HCT116 (cell line): ENCODE results near the gene LIPN. TPM values are rescaled to one million over a fixed set of nuclear protein-coding genes. Genes with fewer than 3 reads are reported as not detected.

Experiments used
- ATAC-seq: fragments of 200-7000 bp; cut with Tn5 transposase; 2 replicates; pipeline ENCODE4 v1.9.1; 2020; ENCODE audit warnings: mild to moderate bottlenecking, moderate library complexity
- BruUV-seq: library from RNA; stranded (reverse); fragments of 400-500 nt; replicated peaks from 2 replicates; lab custom pipeline; 2021; lab: Mats Ljungman, UMichigan
- CTCF ChIA-PET: fragments of 300-600 bp; sonication (Branson Sonifier 250); formaldehyde crosslinking; loops from one replicate; lab custom pipeline; 2021; ENCODE audit warnings: antibody characterized with exemption; lab: Charles Lee
- POLR2A ChIA-PET: fragments of 300-600, 350-600 bp; sonication (Branson Sonifier 250); formaldehyde crosslinking; loops from one replicate; lab custom pipeline; 2021; ENCODE audit warnings: antibody characterized with exemption; lab: Charles Lee
- RAD21 ChIA-PET, 2 experiments: fragments of 300-600 bp; sonication (Branson Sonifier 250); formaldehyde crosslinking; loops; one replicate each; lab custom pipeline; 2023; ENCODE audit warnings: low total read pairs in 2 of 2; ENCODE audit not compliant: uncharacterized antibody in 2 of 2, unreplicated experiment in 2 of 2, low non-redundant PET in 1 of 2; lab: Charles Lee
- DNase-seq: peaks from one replicate; pipeline ENCODE4 v3.0.0-alpha.2; 2010; ENCODE audit warnings: low read depth, low spot score
- H2AFZ ChIP-seq: fragments of 200-600 bp; shearing (Covaris generic), sonication (generic); 2 replicates; pipeline ENCODE4 v1.6.1; 2017; ENCODE audit warnings: low read depth, mixed run types, mixed read lengths, antibody characterized with exemption, low read length; ENCODE audit not compliant: poor library complexity, severe bottlenecking
- H3K27ac ChIP-seq: 2 replicates; pipeline ENCODE4 v1.5.1; 2012; ENCODE audit warnings: low read depth, low read length
- H3K27me3 ChIP-seq: fragments of 200-600 bp; sonication (generic); 2 replicates; pipeline ENCODE4 v1.6.1; 2016; ENCODE audit warnings: mixed run types, low read length, mixed read lengths; ENCODE audit not compliant: insufficient read depth
- H3K36me3 ChIP-seq, 2 experiments: fragments of 200-500 bp in 1 of 2; fragments of 200-600 bp in 1 of 2; sonication (Bioruptor generic) in 1 of 2; sonication (generic) in 1 of 2; 2 replicates each; pipeline versions ENCODE4 v1.5.1 to v1.6.1; 2014 to 2016; ENCODE audit warnings: low read length in 2 of 2, inconsistent platforms in 1 of 2, mixed read lengths in 1 of 2, mixed run types in 1 of 2; ENCODE audit not compliant: insufficient read depth in 2 of 2, control insufficient read depth in 1 of 2
- H3K4me1 ChIP-seq, 2 experiments: fragments of 200-600 bp in 1 of 2; sonication (generic) in 1 of 2; 2 replicates each; pipeline versions ENCODE4 v1.5.1 to v1.6.1; 2012 to 2017; ENCODE audit warnings: low read length in 2 of 2, inconsistent platforms in 1 of 2, mild to moderate bottlenecking in 1 of 2, mixed read lengths in 1 of 2, mixed run types in 1 of 2, moderate library complexity in 1 of 2; ENCODE audit not compliant: insufficient read depth in 2 of 2, control insufficient read depth in 1 of 2
- H3K4me2 ChIP-seq: fragments of 200-600 bp; sonication (generic); 2 replicates; pipeline ENCODE4 v1.6.1; 2017; ENCODE audit warnings: mixed run types, low read length, mixed read lengths
- H3K4me3 ChIP-seq, 2 experiments: fragments of 200-600 bp in 1 of 2; sonication (generic) in 1 of 2; replicated peaks in 1 of 2; 2 replicates each; pipeline ENCODE4 v1.5.1; 2011 to 2016; ENCODE audit warnings: low read length in 2 of 2, control low read depth in 1 of 2, low read depth in 1 of 2, mild to moderate bottlenecking in 1 of 2, mixed read lengths in 1 of 2, mixed run types in 1 of 2
- H3K79me2 ChIP-seq: fragments of 200-600 bp; sonication (generic); 2 replicates; pipeline ENCODE4 v1.6.1; 2017; ENCODE audit warnings: mild to moderate bottlenecking, mixed run types, low read length, moderate library complexity, mixed read lengths; ENCODE audit not compliant: insufficient read depth
- H3K9ac ChIP-seq: fragments of 200-600 bp; sonication (generic); 2 replicates; pipeline ENCODE4 v1.6.1; 2016; ENCODE audit warnings: low read length, mixed read lengths
- H3K9me2 ChIP-seq: fragments of 200-600 bp; sonication (generic), shearing (Covaris generic); 2 replicates; pipeline ENCODE4 v1.6.1; 2017; ENCODE audit warnings: mixed run types, mild to moderate bottlenecking, moderate library complexity; ENCODE audit not compliant: insufficient read depth
- H3K9me3 ChIP-seq, 2 experiments: fragments of 200-500 bp in 1 of 2; fragments of 200-600 bp in 1 of 2; sonication (Bioruptor generic) in 1 of 2; sonication (generic) in 1 of 2; 2 replicates each; pipeline ENCODE4 v1.6.1; 2014 to 2017; ENCODE audit warnings: low read length in 2 of 2, mixed read lengths in 2 of 2, inconsistent platforms in 1 of 2, low read depth in 1 of 2, mild to moderate bottlenecking in 1 of 2, mixed run types in 1 of 2, moderate library complexity in 1 of 2; ENCODE audit not compliant: control insufficient read depth in 1 of 2, insufficient read depth in 1 of 2
- H4K20me1 ChIP-seq: fragments of 200-600 bp; sonication (generic), shearing (Covaris generic); 2 replicates; pipeline ENCODE4 v1.6.1; 2017; ENCODE audit warnings: mixed run types, mild to moderate bottlenecking, moderate library complexity; ENCODE audit not compliant: insufficient read depth
- CBX3 ChIP-seq: IDR thresholded peaks from 2 replicates; pipeline ENCODE4 v1.6.1; 2012; ENCODE audit warnings: low read depth
- JUND ChIP-seq: IDR thresholded peaks from 2 replicates; pipeline ENCODE4 v1.6.1; 2012
- SP1 ChIP-seq: IDR thresholded peaks from 2 replicates; pipeline ENCODE4 v1.6.1; 2012; ENCODE audit warnings: low read depth
- TCF7L2 ChIP-seq: IDR thresholded peaks from 2 replicates; pipeline ENCODE4 v1.7.0; 2011; ENCODE audit warnings: borderline replicate concordance, inconsistent platforms; ENCODE audit not compliant: insufficient read depth, insufficient read length; ENCODE audit errors: extremely low read depth
- ZFX ChIP-seq: fragments of 450-650 bp; IDR thresholded peaks from 2 replicates; pipeline ENCODE4 v1.6.1; 2017
- intact Hi-C: fragments of 100-400 bp; cut with micrococcal nuclease; formaldehyde crosslinking; loops from 2 replicates; pipeline ENCODE4 v1.10.0; 2022
- total RNA-seq: library from RNA; stranded (reverse); gene quantifications from one replicate; pipeline ENCODE4 v1.2.1, GENCODE V29; 2021; ENCODE audit not compliant: unreplicated experiment
- TF ChIP-seq, protein P1 (sequence below): IDR thresholded peaks from 2 replicates; pipeline ENCODE4 v1.6.1; 2011; ENCODE audit warnings: mild to moderate bottlenecking, low read length, moderate library complexity; ENCODE audit not compliant: insufficient replicate concordance; ENCODE audit errors: extremely low read depth

Gene LIPN
- total RNA-seq, 1 experiment from 2014 or later = not detected

GRCh38 chr10:88800152-88801125, 40.6 kb downstream of the LIPN start:
- RAD21 ChIA-PET = no interaction called here

More at GRCh38 chr10:88800152-88801125, 40.6 kb downstream of the LIPN start:
- Histone ChIP-seq H3K4me1 (no peaks in the 10 kb centered on the region), H3K9ac (no peak overlapping the region), H3K36me3 (no peaks in the 10 kb centered on the region), H3K27ac (no peak overlapping the region), H3K9me2 (no peaks in the 10 kb centered on the region), H3K4me3 (no peak overlapping the region), H2AFZ (no peak overlapping the region), H3K9me3 (no peaks in the 10 kb centered on the region), H3K79me2 (no peaks in the 10 kb centered on the region), H3K27me3 (no peaks in the 10 kb centered on the region), H3K4me2 (no peak overlapping the region), H4K20me1 (no peaks in the 10 kb centered on the region)
- TF ChIP-seq TCF7L2 = no peak
- TF ChIP-seq ZFX = no peak
- no peak for TF ChIP-seq JUND
- TF ChIP-seq, protein P1, sequence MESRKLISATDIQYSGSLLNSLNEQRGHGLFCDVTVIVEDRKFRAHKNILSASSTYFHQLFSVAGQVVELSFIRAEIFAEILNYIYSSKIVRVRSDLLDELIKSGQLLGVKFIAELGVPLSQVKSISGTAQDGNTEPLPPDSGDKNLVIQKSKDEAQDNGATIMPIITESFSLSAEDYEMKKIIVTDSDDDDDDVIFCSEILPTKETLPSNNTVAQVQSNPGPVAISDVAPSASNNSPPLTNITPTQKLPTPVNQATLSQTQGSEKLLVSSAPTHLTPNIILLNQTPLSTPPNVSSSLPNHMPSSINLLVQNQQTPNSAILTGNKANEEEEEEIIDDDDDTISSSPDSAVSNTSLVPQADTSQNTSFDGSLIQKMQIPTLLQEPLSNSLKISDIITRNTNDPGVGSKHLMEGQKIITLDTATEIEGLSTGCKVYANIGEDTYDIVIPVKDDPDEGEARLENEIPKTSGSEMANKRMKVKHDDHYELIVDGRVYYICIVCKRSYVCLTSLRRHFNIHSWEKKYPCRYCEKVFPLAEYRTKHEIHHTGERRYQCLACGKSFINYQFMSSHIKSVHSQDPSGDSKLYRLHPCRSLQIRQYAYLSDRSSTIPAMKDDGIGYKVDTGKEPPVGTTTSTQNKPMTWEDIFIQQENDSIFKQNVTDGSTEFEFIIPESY = no peak
- no peak for TF ChIP-seq CBX3
- TF ChIP-seq SP1 = no peak
- DNase-seq = no peak
- POLR2A ChIA-PET = no interaction called here
- no TSS peak for BruUV-seq
- ATAC-seq = no peak
- intact Hi-C loops = no loop called here
- CTCF ChIA-PET = no interaction called here
